ENCODE measurements around the gene SCARB1. TPM values are rescaled to one million over a fixed set of nuclear protein-coding genes. Genes with fewer than 3 reads are reported as not detected.

The SCARB1 gene
- total and polyA plus RNA-seq, 9 of the 15 experiments (the other 6 are each of a cell fraction or from before 2014, with no cell fraction given) = 0.56 to 157 (median 52.8) TPM

GRCh38 chr12:124867401-124867930 is 3.8 kb upstream of the SCARB1 start (continued):
- TF ChIP-seq CBX2 (IDR thresholded peaks at IDR 0.05; ENCODE audit: insufficient read depth, low read length, poor library complexity, severe bottlenecking) (no peak), CEBPB (tag; IDR thresholded peaks at IDR 0.05) (peak; percentile 84), BRD4 (IDR thresholded peaks at IDR 0.05) (no peak), L3MBTL2 (IDR thresholded peaks at IDR 0.05) (peak; percentile 80), SRSF9 (IDR thresholded peaks at IDR 0.05; ENCODE audit: borderline replicate concordance, low read depth, low read length) (no peak), HOXB6 (CRISPR knock-in tag; IDR thresholded peaks at IDR 0.05; ENCODE audit: borderline replicate concordance) (no peak), GTF3C2 (IDR thresholded peaks at IDR 0.05; ENCODE audit: borderline replicate concordance, extremely low read depth, insufficient read length) (no peak), ZNF780A (CRISPR knock-in tag; IDR thresholded peaks at IDR 0.05) (no peak), MAFK (IDR thresholded peaks at IDR 0.05; ENCODE audit: low read length) (peak; percentile 97), U2AF2 (optimal IDR thresholded peaks at IDR 0.05; ENCODE audit: low read depth, low read length) (no peak), RHOXF2B (CRISPR knock-in tag; conservative IDR thresholded peaks at IDR 0.05) (no peak), GTF2E2 (tag; IDR thresholded peaks at IDR 0.05) (no peak), CBX8 (IDR thresholded peaks at IDR 0.05; ENCODE audit: borderline replicate concordance, extremely low read depth, low read depth, low read length, poor library complexity, severe bottlenecking) (no peak), ZNF384 (IDR thresholded peaks at IDR 0.05; ENCODE audit: low read depth, low read length) (no peak)
- TF ChIP-seq, protein P1, sequence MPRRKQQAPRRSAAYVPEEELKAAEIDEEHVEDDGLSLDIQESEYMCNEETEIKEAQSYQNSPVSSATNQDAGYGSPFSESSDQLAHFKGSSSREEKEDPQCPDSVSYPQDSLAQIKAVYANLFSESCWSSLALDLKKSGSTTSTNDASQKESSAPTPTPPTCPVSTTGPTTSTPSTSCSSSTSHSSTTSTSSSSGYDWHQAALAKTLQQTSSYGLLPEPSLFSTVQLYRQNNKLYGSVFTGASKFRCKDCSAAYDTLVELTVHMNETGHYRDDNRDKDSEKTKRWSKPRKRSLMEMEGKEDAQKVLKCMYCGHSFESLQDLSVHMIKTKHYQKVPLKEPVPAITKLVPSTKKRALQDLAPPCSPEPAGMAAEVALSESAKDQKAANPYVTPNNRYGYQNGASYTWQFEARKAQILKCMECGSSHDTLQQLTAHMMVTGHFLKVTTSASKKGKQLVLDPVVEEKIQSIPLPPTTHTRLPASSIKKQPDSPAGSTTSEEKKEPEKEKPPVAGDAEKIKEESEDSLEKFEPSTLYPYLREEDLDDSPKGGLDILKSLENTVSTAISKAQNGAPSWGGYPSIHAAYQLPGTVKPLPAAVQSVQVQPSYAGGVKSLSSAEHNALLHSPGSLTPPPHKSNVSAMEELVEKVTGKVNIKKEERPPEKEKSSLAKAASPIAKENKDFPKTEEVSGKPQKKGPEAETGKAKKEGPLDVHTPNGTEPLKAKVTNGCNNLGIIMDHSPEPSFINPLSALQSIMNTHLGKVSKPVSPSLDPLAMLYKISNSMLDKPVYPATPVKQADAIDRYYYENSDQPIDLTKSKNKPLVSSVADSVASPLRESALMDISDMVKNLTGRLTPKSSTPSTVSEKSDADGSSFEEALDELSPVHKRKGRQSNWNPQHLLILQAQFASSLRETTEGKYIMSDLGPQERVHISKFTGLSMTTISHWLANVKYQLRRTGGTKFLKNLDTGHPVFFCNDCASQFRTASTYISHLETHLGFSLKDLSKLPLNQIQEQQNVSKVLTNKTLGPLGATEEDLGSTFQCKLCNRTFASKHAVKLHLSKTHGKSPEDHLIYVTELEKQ (CRISPR knock-in tag; IDR thresholded peaks at IDR 0.05) = no peak
- TF ChIP-seq, protein P2, sequence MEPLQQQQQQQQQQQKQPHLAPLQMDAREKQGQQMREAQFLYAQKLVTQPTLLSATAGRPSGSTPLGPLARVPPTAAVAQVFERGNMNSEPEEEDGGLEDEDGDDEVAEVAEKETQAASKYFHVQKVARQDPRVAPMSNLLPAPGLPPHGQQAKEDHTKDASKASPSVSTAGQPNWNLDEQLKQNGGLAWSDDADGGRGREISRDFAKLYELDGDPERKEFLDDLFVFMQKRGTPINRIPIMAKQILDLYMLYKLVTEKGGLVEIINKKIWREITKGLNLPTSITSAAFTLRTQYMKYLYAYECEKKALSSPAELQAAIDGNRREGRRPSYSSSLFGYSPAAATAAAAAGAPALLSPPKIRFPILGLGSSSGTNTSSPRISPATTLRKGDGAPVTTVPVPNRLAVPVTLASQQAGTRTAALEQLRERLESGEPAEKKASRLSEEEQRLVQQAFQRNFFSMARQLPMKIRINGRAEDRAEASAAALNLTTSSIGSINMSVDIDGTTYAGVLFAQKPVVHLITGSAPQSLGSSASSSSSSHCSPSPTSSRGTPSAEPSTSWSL (CRISPR knock-in tag; IDR thresholded peaks at IDR 0.05; ENCODE audit: borderline replicate concordance) = no peak
